HG02884 (cell line): Measurements from ENCODE around the gene NEDD4L.
A peak's percentile ranks its signal among the peaks of the same experiment; 100 is the strongest.

Source experiments
- ATAC-seq: cut with Tn5 transposase; IDR thresholded peaks from one replicate; pipeline ENCODE4 v1.9.1; 2021; ENCODE audit warnings: mild to moderate bottlenecking, moderate library complexity; ENCODE audit not compliant: unreplicated experiment

The NEDD4L gene

DNA sequence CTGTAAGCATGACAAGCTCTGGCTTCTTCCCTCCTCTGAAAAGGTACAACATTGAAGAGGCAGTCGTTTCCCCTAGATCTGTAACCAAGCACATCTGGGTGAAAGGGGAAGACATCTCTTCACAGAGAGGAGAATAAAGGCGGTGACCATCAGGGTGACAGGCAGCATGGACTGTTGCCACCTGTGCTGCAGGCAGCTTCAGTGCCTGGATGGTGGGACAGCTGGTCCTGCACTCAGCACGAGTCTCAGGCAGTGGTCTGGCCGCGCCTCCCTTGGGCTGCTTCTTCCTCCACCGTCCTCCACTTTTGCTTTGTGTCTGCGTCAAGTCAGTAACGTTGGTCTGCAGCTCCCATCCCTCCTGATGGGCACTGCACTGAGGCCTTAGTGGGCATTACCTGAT, 264.4 kb downstream of the NEDD4L start:
- no peak for ATAC-seq

DNA sequence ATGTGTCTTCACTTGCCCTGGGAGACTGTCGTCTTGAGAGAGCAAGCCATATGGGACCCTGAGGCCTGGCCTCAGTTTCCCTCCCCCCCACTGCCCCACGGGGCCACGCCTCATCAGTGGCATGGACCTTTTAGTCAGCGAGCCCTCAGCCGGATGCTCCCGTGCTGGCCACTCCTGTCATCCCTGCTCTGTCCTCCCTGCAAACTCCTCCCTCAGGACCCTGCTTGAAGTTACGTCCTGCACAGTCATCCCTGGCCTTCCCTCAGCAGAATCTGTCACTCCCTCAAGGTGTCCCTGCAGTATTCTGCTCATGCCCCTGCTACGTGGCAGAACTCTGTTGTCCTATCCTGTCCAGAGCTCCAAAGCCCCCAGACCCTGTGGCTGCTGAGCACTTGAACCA, 265.1 kb downstream of the NEDD4L start:
- ATAC-seq = no peak

GRCh38 chr18:58309610-58310239, 265.7 kb downstream of the NEDD4L start:
- no peak for ATAC-seq

DNA sequence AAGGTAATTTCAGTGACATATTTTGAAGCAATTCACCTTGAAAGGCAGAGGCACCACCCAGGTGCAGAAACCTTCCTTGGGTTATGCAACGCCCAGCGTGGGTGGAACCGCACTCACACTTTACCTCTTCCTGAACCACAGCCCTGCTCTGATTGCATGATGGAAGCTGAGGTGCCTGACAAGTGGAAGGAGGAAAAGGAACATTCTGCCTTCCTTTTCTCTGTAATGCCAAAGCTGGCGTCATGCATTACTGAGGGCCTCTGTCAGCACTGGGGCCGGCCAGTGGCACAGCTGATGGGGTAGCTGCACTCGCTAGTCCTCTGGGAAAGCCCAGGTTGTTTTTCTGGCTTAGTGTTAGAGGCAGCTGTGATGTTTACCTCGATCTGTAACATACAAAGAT, 266.5 kb downstream of the NEDD4L start:
- peak; percentile 58 for ATAC-seq

GRCh38 chr18:58311390-58311789, 267.4 kb downstream of the NEDD4L start:
- no peak for ATAC-seq

- ATAC-seq = no peak
Observed at GRCh38 chr18:58313491-58314032, 269.5 kb downstream of the NEDD4L start.

DNA sequence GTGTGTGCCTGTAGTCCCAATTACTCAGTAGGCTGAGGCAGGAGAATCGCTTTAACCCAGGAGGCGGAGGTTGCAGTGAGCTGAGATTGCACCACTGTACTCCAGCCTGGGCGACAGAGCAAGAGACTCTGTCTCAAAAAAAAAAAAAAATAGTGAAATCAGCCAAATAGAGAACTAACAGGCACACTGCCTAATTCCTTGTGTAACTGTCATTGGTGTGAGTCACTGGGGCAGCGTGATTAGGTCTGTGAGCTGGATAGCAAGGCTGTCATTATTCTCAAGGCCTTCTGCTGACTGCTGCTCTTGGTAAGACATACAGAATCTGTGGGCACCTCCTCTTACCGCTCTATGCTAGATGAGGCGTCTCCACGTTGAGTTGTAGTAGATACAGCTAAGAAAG, 270.3 kb downstream of the NEDD4L start:
- no peak for ATAC-seq

- ATAC-seq = no peak
Observed at GRCh38 chr18:58315041-58315440, 271.0 kb downstream of the NEDD4L start.

GRCh38 chr18:58315739-58316215, 271.8 kb downstream of the NEDD4L start:
- no peak for ATAC-seq

DNA sequence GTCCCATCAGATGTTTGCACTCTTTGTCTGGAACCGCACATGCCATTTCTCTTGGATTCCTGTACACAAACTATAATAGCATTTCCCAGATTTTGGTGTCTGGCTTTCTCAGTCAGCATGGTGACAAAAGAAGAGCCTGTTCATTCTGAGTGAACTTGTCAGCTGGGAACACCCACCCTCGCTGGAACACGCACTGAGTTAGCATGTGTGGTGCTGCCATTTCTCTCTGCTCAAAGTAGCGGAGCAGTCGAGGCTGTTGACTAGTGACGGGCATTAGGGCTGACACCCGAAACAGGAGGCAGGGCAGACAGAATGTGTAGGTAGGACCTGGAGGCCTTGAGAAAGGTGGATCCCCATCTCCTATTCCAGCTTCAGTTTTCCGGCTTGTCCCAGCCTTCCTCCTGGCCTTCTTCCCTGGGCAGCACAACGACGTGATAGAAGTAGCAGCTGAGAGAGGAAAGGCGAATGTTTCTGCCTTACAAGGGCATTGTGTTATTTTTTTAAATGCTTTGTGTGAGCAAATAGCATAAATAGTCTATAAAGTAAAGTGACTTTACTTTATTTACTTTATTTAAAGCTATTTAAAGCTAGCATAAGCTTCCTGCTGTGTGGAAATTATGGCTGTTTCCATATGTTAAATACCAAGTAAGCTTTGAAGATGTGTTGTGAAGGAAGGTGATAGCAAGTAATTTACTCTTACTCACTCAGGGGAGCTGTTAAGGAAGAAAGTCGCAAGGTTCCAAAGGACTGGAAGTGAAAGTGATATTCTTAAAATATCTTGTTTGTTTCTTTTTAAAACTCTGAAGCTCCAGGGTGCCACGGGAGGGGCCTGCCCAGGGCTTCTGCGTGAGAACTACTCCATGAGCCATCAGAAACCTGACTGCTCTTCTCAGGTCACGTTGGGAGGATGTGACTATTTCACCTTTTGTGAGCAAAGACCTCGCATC, 272.6 kb downstream of the NEDD4L start:
- no peak for ATAC-seq

DNA sequence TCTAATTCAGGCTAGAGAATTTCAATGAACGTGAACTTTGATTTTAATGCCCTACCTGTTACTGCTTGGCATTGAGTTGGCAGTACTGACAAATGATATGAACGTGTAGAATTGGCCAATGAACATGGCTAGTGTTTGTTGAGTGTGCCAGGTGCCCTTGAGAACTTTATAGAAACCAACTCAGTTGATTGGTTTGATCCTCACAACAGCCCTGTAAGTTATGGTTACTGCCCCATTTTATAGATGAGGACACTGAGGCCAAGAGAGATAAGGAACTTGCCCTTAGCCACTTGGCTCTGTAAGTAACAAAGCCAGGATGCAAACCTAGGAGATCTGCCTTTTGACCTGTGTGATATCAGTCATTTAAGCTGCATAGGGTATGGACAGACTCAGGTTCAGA, 275.7 kb downstream of the NEDD4L start:
- no peak for ATAC-seq

DNA sequence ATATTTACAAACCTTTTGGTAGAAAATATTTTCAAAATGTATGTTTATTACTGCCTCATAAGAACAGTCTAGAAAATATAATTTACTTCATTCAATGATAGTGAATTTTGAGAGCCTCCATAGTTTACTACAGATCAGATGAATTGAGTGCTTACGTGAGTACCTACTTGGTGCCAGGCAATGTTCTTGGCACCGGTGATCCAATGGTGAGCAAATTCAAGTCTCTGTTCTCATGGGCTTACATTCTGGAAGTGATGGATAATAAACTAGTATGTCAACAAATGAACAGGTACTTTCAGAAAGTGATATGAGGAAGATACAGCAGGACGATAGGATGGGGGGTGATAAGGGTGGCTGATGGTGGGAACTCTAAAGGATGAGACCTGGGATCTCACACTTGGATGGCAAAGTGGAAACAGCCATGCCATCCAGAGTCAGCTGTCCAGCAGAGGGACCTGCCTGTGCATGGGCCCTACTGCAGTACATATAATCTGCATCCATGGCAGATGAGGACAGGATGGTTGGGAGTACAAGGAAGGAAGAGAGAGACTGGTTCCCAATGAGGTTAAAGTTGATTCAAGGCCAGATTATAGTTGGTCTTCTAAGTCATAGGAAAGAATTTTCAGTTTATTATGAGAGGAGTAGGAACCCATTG, 277.0 kb downstream of the NEDD4L start:
- ATAC-seq = no peak

DNA sequence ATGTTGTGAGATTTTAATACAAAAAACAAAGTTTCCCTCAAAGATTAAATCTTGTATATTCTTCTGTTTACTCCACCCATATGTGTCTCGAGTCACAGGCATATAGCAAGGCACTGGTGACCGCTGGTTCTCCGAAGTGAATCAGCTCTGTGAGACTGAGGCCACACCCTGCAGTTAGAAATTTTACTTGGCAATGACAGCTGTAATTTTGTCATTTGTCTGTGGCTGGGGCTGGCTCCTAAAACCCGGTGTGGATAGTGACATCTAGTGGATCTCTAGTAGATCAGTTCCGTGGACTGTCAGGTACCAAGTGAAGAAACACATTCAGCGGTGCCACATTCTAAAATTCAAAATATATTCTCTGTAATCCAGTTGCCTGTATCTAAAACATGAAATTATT, 278.0 kb downstream of the NEDD4L start:
- no peak for ATAC-seq

DNA sequence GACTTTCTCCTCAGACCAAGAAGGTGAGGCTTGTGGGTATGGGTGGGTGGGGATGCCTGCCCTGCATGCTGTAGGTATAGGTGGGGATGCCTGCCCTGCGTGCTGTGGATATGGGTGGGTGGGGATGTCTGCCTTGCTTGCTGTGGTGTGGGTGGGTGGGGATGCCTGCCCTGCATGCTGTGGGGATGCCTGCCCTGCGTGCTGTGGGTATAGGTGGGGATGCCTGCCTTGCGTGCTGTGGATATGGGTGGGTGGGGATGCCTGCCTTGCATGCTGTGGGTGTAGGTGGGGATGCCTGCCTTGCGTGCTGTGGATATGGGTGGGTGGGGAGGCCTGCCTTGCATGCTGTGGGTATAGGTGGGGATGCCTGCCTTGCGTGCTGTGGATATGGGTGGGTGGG, 278.4 kb downstream of the NEDD4L start:
- no peak for ATAC-seq

DNA sequence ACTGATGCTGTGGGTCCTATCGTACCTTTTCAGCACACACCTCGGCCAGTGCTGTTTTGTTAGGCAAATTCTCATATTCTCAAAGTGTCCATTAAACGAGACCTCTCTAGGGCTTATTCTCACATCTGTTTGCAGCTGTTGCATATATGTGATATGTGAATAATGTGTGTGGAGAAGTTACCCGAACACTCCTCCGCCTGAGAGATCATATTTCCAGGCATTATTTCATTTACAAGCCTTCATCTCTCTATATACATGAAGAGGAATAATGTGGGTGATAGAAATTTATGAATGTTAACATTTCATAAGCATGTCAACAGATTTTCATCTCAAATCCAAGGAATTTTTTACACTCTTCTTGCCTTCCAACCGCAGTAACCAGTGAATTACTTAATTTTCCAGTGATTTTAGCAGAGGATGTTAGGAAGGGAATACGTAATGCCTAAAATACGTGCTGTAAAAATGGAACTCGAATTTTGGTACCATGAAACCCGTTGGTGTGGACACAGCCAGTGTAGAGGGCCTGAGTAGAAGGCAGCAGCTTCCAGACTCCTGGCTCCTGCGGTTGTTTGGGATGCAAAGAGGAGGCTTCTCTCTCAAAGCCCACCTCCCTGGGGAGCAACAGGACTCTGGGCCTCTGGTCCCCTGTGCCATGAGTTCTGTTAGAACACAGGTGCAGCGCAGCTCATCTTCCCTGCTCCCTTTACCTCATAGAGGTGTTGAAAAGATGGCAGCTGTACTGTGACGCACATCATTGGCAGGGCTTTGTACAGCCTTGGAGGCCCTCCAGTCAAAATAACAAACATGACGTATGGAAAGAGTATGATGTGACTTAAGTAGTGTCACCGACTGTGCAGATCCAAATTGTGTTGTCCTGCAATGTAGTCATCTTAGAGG, 280.1 kb downstream of the NEDD4L start:
- no peak for ATAC-seq

DNA sequence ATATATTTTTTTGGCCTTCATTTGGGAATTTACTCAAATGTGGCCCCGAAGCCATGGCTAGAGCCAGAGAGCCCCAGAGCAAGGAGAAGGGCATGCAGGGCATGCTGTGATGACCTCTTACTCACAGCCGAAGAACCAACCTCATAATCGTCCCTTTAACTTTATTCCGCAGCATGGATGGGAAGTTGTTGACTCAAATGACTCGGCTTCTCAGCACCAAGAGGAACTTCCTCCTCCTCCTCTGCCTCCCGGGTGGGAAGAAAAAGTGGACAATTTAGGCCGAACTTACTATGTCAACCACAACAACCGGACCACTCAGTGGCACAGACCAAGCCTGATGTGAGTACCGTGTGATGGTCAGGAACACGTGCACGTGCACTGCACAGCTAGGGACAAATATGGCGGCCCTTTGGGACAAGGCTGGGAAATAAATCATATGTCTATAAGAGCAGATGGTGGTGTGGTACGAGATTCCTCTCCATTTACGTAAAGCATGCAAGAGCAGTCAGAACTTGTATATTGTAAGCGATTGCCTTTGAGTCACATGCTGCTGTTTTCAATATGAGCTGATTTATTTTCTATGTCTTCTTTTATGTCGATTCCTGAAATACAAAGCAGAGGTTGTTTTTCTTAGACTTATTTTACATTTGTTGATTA, 280.9 kb downstream of the NEDD4L start:
- no peak for ATAC-seq

GRCh38 chr18:58325494-58325893, 281.5 kb downstream of the NEDD4L start:
- no peak for ATAC-seq

GRCh38 chr18:58334061-58334460, 290.0 kb downstream of the NEDD4L start:
- no peak for ATAC-seq

GRCh38 chr18:58335223-58335622, 291.2 kb downstream of the NEDD4L start:
- ATAC-seq = no peak

- no peak for ATAC-seq
Observed at GRCh38 chr18:58335821-58336220, 291.8 kb downstream of the NEDD4L start.
